HL-60/S4 (cell line): ENCODE results near the gene MYH2.
"Not testable (repeated sequence)": the region's sequence is repeated elsewhere in the genome, so short reads cannot be mapped to it uniquely, and the experiment has no call there.

Source experiments
- in situ Hi-C: fragments of 300-500 bp; cut with MboI; formaldehyde crosslinking; loops from 2 replicates; pipeline ENCODE4 v1.14.3; 2022; ENCODE audit warnings: low sequenced_read_pairs

MYH2 gene

GRCh38 chr17:10549096-10549842 lies at the start of gene MYH2:
Gene MYH2 (minus strand): TSS chr17:10549658. CDS start chr17:10547920, 1,738 bp downstream.
- in situ Hi-C loops: no loop called here

GRCh38 chr17:10598621-10599020 lies 49.2 kb upstream of the MYH2 start:
- in situ Hi-C loops: no loop called here

- in situ Hi-C loops: no loop called here
These were observed 40.2 kb upstream of the MYH2 start for GRCh38 chr17:10589553-10590145.

- in situ Hi-C loops: no loop called here
These were observed 36.1 kb upstream of the MYH2 start for GRCh38 chr17:10585529-10585928.

GRCh38 chr17:10583834-10584233 lies 34.4 kb upstream of the MYH2 start:
- in situ Hi-C loops: no loop called here

- in situ Hi-C loops: no loop called here
These were observed 29.8 kb upstream of the MYH2 start for GRCh38 chr17:10579270-10579669.

GRCh38 chr17:10574324-10574723 lies 24.9 kb upstream of the MYH2 start:
- in situ Hi-C loops: no loop called here

- in situ Hi-C loops: no loop called here
These were observed 14.7 kb upstream of the MYH2 start for GRCh38 chr17:10563991-10564660.

- in situ Hi-C loops: no loop called here
These were observed 8.6 kb upstream of the MYH2 start for GRCh38 chr17:10558049-10558448.

- in situ Hi-C loops: no loop called here
These were observed 8.0 kb upstream of the MYH2 start for GRCh38 chr17:10557422-10557821.

GRCh38 chr17:10556301-10557005 lies 7.0 kb upstream of the MYH2 start:
- in situ Hi-C loops: no loop called here

GRCh38 chr17:10550014-10550413 lies 556 bp upstream of the MYH2 start:
- in situ Hi-C loops: no loop called here

- in situ Hi-C loops: no loop called here
These were observed 2.1 kb downstream of the MYH2 start for GRCh38 chr17:10547351-10547750.

- in situ Hi-C loops: not testable (repeated sequence)
These were observed 6.0 kb downstream of the MYH2 start for GRCh38 chr17:10543486-10543885.

GRCh38 chr17:10541179-10541578 lies 8.3 kb downstream of the MYH2 start:
- in situ Hi-C loops: not testable (repeated sequence)

- in situ Hi-C loops: no loop called here
These were observed 17.4 kb downstream of the MYH2 start for GRCh38 chr17:10532026-10532425.

GRCh38 chr17:10527419-10527818 lies 22.0 kb downstream of the MYH2 start:
- in situ Hi-C loops: no loop called here

- in situ Hi-C loops: no loop called here
These were observed 22.9 kb downstream of the MYH2 start for GRCh38 chr17:10526517-10526916.

GRCh38 chr17:10523064-10523463 lies 26.4 kb downstream of the MYH2 start:
- in situ Hi-C loops: no loop called here

- in situ Hi-C loops: no loop called here
These were observed 27.5 kb downstream of the MYH2 start for GRCh38 chr17:10521949-10522348.

GRCh38 chr17:10518271-10519037 lies 31.0 kb downstream of the MYH2 start, which contains the start of gene MYH1:
Gene MYH1 (minus strand): TSS chr17:10518542. CDS start chr17:10516642, 1,900 bp downstream.
- in situ Hi-C loops: no loop called here
